G401.6 (cell line): ENCODE results near the gene KMT5B.
A peak's percentile ranks its signal among the peaks of the same experiment; 100 is the strongest.
"Not testable (repeated sequence)": the region's sequence is repeated elsewhere in the genome, so short reads cannot be mapped to it uniquely, and the experiment has no call there.

Experiments
- FAIRE-seq: peaks from 2 replicates; lab custom pipeline; 2012; peaks lifted over from hg19 to GRCh38; lab: Jason Lieb, UNC

KMT5B gene

DNA sequence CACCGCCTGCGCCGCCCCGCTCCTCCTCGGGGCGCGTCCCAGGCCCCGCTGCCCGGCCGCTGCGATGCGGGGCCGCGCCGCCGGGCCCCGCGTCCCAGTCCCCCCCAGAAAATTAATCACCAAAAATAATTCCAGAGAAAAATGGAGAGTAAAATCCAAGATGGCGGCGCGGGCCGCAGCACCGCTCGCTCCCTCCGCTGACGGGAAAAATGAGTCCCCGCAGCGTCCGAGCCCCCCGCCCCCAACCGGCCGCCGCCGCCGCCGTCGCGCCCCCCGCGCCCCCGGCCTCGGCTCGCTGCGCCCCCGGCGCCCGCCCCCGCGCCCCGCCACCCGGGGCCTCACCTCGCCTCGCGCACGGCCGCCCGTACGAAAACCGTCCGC, at the start of gene KMT5B:
TSS of gene KMT5B (minus strand) at position 162 of the 381 bp plus-strand sequence. CDS start 23,220 bp downstream, outside the sequence.
- no peak for FAIRE-seq

DNA sequence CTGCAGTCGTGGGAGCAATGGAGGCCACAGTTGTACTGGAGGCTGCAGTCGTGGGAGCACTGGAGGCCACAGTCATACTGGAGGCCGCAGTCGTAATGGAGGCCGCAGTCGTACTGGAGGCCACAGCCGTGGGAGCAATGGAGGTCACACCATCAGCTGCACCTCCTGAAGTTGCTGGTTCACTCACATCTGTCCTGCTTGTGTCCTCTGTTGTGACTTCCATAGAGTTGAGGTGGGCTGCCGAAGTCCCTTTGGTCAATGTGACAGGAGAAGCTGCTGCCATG, 49.4 kb upstream of the KMT5B start:
- FAIRE-seq: no peak

- FAIRE-seq: no peak
Observed at GRCh38 chr11:68261749-68262543, 48.9 kb upstream of the KMT5B start.

- no peak for FAIRE-seq
Observed at GRCh38 chr11:68261006-68261405, 47.9 kb upstream of the KMT5B start.

DNA sequence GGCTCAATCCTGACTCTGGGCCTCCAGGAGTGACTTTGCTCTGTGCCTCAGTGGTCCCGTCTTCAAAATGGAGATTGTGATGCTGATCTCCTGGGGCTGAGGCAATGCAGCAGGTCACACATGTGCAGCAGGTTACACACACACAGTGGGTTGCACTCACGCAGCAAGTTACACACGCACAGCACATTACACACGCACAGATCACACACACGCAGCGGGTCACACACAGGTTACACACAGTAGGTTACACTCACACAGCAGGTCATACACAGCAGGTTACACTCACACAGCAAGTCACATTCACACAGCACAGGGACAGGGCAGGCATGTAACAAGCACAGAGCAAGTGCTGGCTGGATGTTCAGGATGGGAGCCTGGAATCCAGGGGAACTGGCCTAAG, 47.4 kb upstream of the KMT5B start:
- no peak for FAIRE-seq

DNA sequence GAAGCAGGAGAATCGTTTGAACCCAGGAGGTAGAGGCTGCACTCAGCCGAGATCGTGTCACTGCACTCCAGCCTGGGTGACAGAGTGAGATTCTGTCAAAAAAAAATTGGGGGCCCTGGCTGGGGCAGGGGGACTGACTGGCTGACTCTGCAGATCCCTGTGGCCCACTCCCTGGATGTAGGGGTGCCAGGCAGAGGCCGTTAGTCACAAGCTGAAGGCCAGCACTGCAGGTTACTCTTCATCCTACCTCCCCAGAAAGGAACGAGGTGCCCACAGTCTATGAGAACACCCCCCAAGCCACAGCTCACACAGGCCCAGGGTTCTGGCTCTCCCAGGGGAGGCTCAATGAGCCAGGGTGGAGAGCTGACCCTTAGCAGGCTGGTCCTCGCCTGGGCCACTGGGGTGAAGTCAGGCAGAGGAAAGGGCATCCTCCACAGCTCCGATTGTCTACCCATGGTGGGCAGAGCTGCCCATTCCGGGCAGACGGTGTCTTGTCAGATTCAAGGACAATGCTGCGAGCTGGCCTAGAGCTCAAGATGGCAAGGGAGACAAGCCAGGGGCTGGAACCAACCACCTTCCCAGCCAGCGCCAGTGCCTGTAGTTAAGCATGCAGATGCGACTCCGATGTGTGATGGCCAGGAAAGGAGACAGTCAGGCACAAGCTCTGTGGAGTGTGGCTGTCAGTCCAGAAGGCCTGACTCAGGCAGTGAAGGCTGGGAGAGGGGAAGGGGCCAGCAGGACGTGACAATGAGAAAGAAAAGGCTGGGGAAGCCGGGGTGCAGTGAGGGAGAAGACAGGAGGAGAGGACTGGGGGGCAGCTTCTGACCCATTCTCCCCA, 46.2 kb upstream of the KMT5B start:
- no peak for FAIRE-seq

GRCh38 chr11:68258363-68258765, 45.3 kb upstream of the KMT5B start:
- FAIRE-seq: no peak

GRCh38 chr11:68257477-68258362, 44.6 kb upstream of the KMT5B start:
- FAIRE-seq: peak; percentile 30

DNA sequence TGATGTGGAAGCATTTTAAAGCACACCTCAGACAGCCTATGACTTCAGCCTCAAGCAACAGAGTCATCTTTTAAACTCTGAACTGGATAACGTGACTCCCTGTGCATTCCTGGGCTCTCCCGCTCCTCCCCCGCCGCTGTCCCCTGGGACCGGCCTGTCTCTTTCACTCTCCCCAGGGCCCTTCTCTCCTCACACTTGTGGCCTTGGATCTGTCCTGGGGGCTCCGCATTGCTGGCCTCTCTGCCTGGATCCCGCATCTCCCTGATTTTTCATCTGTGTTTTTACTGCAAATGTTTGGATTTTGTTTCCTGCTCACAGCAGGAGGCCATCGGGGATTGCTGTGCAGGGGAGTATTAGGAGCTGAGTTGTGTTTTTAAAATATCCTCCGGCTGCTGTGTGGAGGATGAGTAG, 43.2 kb upstream of the KMT5B start:
- no peak for FAIRE-seq

- no peak for FAIRE-seq
Observed at GRCh38 chr11:68255526-68255925, 42.4 kb upstream of the KMT5B start.

GRCh38 chr11:68254421-68254820, 41.3 kb upstream of the KMT5B start:
- no peak for FAIRE-seq

DNA sequence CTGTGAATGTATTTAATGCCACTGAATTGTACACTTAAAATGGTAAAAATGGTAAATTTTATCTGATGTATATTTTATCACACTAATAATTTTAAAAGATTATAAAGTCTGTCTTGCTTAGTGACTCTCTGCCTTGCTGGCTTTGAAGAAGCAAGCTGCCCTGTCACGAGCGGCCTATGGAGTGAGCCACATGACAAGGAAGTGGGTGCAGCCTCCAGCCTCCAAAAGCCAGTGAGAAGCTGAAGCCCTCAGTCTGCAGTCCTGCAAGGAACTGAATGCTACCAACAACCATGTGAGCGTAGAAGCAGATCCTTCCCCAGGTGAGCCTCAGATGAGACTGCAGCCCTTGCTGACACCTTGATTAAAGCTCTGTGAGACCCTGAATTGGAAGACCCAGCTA, 38.7 kb upstream of the KMT5B start:
- no peak for FAIRE-seq

DNA sequence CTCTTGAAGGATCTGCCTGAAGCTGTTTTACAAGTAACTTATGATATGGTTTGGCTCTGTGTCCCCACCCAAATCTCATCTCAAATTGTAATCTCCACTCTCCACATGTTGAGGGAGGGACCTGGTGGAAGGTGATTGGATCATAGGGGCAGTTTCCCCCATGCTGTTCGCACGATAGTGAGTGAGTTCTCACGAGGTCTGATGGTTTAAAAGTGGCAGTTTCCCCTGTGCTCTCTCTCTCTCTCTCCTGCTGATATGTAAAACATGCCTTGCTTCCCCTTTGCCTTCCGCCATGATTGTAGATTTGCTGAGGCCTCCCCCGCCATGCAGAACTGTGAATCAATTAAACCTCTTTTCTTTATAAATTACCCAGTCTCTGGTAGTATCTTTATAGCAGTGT, 31.8 kb upstream of the KMT5B start:
- not testable (repeated sequence) for FAIRE-seq

GRCh38 chr11:68243847-68244246, 30.8 kb upstream of the KMT5B start:
- FAIRE-seq: not testable (repeated sequence)

DNA sequence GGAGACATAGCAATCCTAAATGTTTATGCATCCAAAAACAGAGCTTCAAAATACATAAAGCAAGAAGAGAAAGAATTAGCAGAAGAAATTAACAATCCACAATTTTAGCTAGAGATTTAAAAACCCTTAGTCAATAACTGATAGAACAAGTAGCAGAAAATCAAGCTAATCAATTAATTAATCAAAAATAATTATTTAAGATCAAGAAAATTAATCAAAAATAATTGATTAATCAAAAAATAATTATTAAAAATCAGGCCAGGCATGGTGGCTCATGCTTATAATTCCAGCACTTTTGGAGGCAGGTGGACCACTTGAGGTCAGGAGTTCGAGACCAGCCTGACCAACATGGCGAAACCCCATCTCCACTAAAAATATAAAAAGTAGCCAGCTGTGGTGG, 29.5 kb upstream of the KMT5B start:
- no peak for FAIRE-seq

DNA sequence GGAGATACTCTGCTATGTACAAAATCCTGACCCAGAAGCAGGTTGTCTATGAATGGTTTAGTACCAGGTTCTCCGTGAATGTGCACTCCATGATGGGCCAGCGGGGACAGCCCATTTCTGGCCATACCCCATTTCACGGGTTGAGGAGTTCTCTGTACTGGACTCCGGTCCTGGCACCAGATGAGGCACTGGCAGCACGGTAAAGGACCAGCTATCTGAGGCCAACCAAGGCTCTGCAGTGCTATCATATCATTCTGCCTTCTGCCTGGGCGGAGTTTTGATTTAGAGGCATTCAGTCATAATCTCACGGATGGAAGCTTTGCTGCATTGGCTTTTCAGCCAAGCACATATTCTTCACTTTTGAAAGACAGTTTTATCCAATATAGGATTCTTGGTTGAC, 18.5 kb upstream of the KMT5B start:
- FAIRE-seq: no peak

DNA sequence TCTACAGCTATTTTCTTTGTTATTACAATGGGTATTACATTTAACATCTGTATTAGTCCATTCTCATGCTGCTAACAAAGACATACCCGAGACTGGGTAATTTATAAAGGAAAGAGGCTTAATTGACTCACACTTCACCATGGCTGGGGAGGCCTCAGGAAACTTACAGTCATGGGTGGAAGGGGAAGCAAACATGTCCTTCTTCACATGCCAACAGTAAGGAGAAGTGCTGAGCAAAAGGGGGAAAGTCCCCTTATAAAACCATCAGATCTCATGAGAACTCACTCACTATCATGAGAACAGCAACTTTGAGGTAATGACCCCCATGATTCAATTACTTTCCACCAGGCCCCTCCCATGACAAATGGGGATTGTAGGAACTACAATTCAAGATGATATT, 16.5 kb upstream of the KMT5B start:
- FAIRE-seq: no peak

GRCh38 chr11:68226421-68226820, 13.3 kb upstream of the KMT5B start:
- FAIRE-seq: no peak

- no peak for FAIRE-seq
Observed at GRCh38 chr11:68224606-68225005, 11.5 kb upstream of the KMT5B start.

DNA sequence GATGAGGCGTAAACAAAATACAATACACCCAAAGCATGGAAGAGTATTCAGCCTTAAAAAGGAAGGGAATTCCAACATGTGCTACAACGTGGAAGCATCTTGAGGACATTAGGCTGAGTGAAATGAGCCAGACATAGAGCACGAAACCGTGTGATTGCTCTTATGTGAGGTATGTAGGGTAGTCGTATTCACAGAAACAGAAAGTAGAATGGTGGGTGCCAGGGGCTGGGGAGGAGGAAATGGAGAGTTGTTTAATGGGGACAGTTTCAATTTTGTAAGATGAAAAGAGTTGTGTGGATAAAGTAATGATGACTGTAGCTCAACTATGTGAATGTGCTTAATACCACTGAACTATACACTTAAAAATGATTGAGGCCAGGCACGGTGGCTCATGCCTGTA, 10.2 kb upstream of the KMT5B start:
- no peak for FAIRE-seq

DNA sequence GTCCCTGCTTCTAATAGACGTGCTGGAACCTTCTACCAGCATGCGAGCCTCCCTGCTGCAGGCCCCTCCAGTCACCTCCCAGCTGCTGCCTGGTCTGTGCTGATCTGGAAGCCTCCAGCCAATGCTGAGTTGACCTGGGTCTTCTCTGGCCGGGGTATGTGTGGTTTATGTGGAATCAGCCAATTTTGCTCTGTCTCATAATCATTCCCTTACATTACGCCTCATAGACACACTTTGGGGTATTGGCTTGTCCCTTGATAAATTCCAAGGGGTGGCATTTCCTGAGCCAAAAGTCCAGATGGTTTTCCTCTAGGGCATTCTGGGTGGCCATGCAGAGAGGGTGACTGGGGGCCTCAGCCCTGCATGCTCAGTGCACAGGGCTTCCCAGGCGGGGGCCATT, 8.3 kb upstream of the KMT5B start:
- no peak for FAIRE-seq

DNA sequence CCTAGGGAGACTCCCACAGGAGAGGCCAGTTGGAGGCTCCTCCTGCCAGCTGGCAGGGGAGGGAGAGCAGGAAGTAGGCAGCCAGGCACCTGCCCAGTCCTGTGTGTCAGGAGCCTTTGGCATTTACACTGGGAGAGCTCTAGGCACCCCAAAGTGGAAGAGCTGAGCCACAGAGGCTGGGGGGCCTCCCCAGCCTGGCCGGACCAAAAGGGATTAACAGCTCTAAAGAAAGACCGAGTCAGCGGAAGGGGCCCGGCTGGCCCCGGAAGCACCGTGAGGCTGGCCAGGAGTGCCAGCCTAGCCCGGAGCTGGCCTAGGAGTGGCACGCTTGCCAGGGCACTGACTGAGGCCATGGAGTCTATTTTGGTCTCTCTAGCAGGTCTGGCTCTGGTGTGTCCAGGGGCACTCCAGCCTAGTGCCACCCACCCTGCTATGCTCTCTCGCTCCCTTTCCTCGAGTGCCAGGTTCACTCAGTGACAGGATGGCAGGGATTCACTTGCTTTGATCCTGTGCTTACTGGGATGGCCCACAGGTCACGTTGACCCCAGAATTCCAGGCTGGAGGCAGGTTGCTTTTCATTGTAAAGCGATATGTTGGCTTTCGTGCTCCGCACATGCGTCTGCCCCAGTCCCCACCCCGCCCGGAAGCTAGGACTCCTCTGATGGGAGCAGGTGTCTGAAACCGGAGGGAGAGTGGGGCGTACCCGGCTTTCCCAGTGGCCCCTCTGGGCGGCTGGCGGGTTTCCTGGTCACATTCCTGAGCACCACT, 3.3 kb upstream of the KMT5B start:
- FAIRE-seq: no peak
